ENCODE data around the gene RAB36. TPM values are rescaled to one million over a fixed set of nuclear protein-coding genes. Genes with fewer than 3 reads are reported as not detected.

RAB36 gene
- total RNA-seq, 1 experiment from 2014 or later = 1.4 TPM

- Histone ChIP-seq H3K27me3 (ENCODE audit: insufficient read depth, low read length) (no peaks in the 10 kb centered on the region), H3K56ac (ENCODE audit: insufficient read length, low read depth, low read length) (no peak overlapping the region), H4K8ac (replicated peaks; ENCODE audit: insufficient read length, low read depth, low read length) (no peak overlapping the region), H2AFZ (ENCODE audit: low read length) (no peak overlapping the region), H4K5ac (ENCODE audit: insufficient read length, low read depth, low read length) (no peak overlapping the region), H3K23me2 (ENCODE audit: insufficient read length, low read depth, low read length, poor library complexity, severe bottlenecking) (no peaks in the 10 kb centered on the region), H3K14ac (ENCODE audit: insufficient read depth, low read length) (no peak overlapping the region), H2BK20ac (ENCODE audit: low read depth, low read length, poor library complexity, severe bottlenecking) (no peak overlapping the region), H3T11ph (ENCODE audit: low read length) (no peak overlapping the region), H2BK12ac (ENCODE audit: insufficient read length, low read depth, low read length) (no peak overlapping the region), H3K79me1 (ENCODE audit: insufficient read depth, low read depth, low read length, poor library complexity, severe bottlenecking) (peaks cover 17% of the 10 kb centered on the region), H2BK15ac (ENCODE audit: low read depth, low read length) (no peak overlapping the region), H3K27ac (ENCODE audit: insufficient read length, low read depth, low read length) (no peak overlapping the region), H3K79me2 (ENCODE audit: insufficient read depth, low read length) (peaks cover 39% of the 10 kb centered on the region; the same call in 1 of the 2 replicates), H3K9me3 (ENCODE audit: control insufficient read depth, low read depth, low read length) (no peaks in the 10 kb centered on the region), H3K23ac (ENCODE audit: insufficient read length, low read depth, low read length) (no peak overlapping the region), H2BK120ac (ENCODE audit: low read depth, low read length, poor library complexity, severe bottlenecking) (no peak overlapping the region), H3K18ac (ENCODE audit: insufficient read length, low read depth, low read length) (no peak overlapping the region), H3K4me1 (ENCODE audit: insufficient read depth, low read length) (peaks cover 8% of the 10 kb centered on the region; the same call in 1 of the 2 replicates), H3K9ac (ENCODE audit: extremely low read depth, insufficient read length, low read length) (no peak overlapping the region), H4K20me1 (ENCODE audit: control insufficient read depth, insufficient read depth, insufficient read length) (no peaks in the 10 kb centered on the region), H2AK5ac (ENCODE audit: insufficient read length, low read length) (no peak overlapping the region), H3K4ac (ENCODE audit: low read depth, low read length) (no peak overlapping the region), H4K91ac (ENCODE audit: insufficient read length, low read depth, low read length) (no peak overlapping the region), H2BK5ac (ENCODE audit: insufficient read length, low read length) (no peak overlapping the region), H3K4me2 (ENCODE audit: insufficient read depth, insufficient read length, low read length) (no peak overlapping the region)
- peaks cover 62 to 66% of the 10 kb centered on the region in 2 experiments for H3K4me1 Mint-ChIP-seq
- no peaks in the 10 kb centered on the region for H3K9me3 Mint-ChIP-seq
- no peak for DNase-seq
- WGBS (ENCODE audit: extremely low coverage, insufficient read length, low lambda C conversion rate) = no CpG with 5 or more reads among the region's 5 CpGs
- H3K36me3 Mint-ChIP-seq (ENCODE audit: insufficient read depth in 1 of 3, low read depth in 3 of 3) = peaks cover 23 to 35% (median 23%) of the 10 kb centered on the region in 3 experiments
- no peak for TF ChIP-seq CTCF (conservative IDR thresholded peaks at IDR 0.05)
- no peak overlapping the region for H3K4me3 Mint-ChIP-seq
- peak overlapping the region in 2 of 3 experiments; percentile 23 to 24; a peak in 1 of 7 replicates for H3K27ac Mint-ChIP-seq
- no peaks in the 10 kb centered on the region; the same call in 1 of the 2 replicates for H3K27me3 Mint-ChIP-seq (ENCODE audit: low read depth)
Observed at GRCh38 chr22:23200898-23201297, 55.6 kb downstream of the RAB36 start.
